ENCODE data around the gene POF1B.
"Not testable (repeated sequence)": the region's sequence is repeated elsewhere in the genome, so short reads cannot be mapped to it uniquely, and the experiment has no call there.

POF1B gene

GRCh38 chrX:85379174-85379907 lies at the start of gene POF1B:
TSS of gene POF1B (minus strand) at chrX:85379665. CDS start at chrX:85379454, 211 bp downstream.
- H3K4me3 ChIP-seq (ENCODE audit: low read length) = no peak within 1 kb of the TSS; the same call in 1 of the 2 replicates
- TF ChIP-seq ZNF274 (IDR thresholded peaks at IDR 0.05; ENCODE audit: low read depth, low read length) = no peak

- no peak for TF ChIP-seq ZNF274 (IDR thresholded peaks at IDR 0.05; ENCODE audit: low read depth, low read length)
- H3K4me3 ChIP-seq (ENCODE audit: low read length) = no peak overlapping the region
Observed at GRCh38 chrX:85429066-85429465, 49.6 kb upstream of the POF1B start.

- H3K4me3 ChIP-seq (ENCODE audit: low read length) = no peak overlapping the region
- no peak for TF ChIP-seq ZNF274 (IDR thresholded peaks at IDR 0.05; ENCODE audit: low read depth, low read length)
Observed at GRCh38 chrX:85419293-85419692, 39.8 kb upstream of the POF1B start.

GRCh38 chrX:85391878-85392238 lies 12.4 kb upstream of the POF1B start:
- no peak for TF ChIP-seq ZNF274 (IDR thresholded peaks at IDR 0.05; ENCODE audit: low read depth, low read length)
- no peak overlapping the region for H3K4me3 ChIP-seq (ENCODE audit: low read length)

GRCh38 chrX:85391185-85391877 lies 11.9 kb upstream of the POF1B start:
- H3K4me3 ChIP-seq (ENCODE audit: low read length) = no peak overlapping the region
- TF ChIP-seq ZNF274 (IDR thresholded peaks at IDR 0.05; ENCODE audit: low read depth, low read length) = no peak

GRCh38 chrX:85381602-85382001 lies 2.1 kb upstream of the POF1B start:
- no peak for TF ChIP-seq ZNF274 (IDR thresholded peaks at IDR 0.05; ENCODE audit: low read depth, low read length)
- H3K4me3 ChIP-seq (ENCODE audit: low read length) = no peak overlapping the region

- H3K4me3 ChIP-seq (ENCODE audit: low read length) = no peak overlapping the region; the same call in 1 of the 2 replicates
- no peak for TF ChIP-seq ZNF274 (IDR thresholded peaks at IDR 0.05; ENCODE audit: low read depth, low read length)
Observed at GRCh38 chrX:85378461-85378860, 1.0 kb downstream of the POF1B start.

GRCh38 chrX:85375333-85375738 lies 4.1 kb downstream of the POF1B start:
- TF ChIP-seq ZNF274 (IDR thresholded peaks at IDR 0.05; ENCODE audit: low read depth, low read length) = no peak
- no peak overlapping the region; the same call in 1 of the 2 replicates for H3K4me3 ChIP-seq (ENCODE audit: low read length)

GRCh38 chrX:85365370-85365995 lies 14.0 kb downstream of the POF1B start:
- no peak for TF ChIP-seq ZNF274 (IDR thresholded peaks at IDR 0.05; ENCODE audit: low read depth, low read length)
- no peak overlapping the region for H3K4me3 ChIP-seq (ENCODE audit: low read length)

- TF ChIP-seq ZNF274 (IDR thresholded peaks at IDR 0.05; ENCODE audit: low read depth, low read length) = no peak
Observed at GRCh38 chrX:85359051-85359450, 20.4 kb downstream of the POF1B start.

GRCh38 chrX:85345523-85345922 lies 33.9 kb downstream of the POF1B start:
- TF ChIP-seq ZNF274 (IDR thresholded peaks at IDR 0.05; ENCODE audit: low read depth, low read length) = no peak
- H3K4me3 ChIP-seq (ENCODE audit: low read length) = no peak overlapping the region

More at GRCh38 chrX:85359051-85359450, 20.4 kb downstream of the POF1B start:
- H3K4me3 ChIP-seq (ENCODE audit: low read length) = no peak overlapping the region

GRCh38 chrX:85327060-85327333 lies 52.5 kb downstream of the POF1B start:
- TF ChIP-seq ZNF274 (IDR thresholded peaks at IDR 0.05; ENCODE audit: low read depth, low read length) = no peak
- no peak overlapping the region for H3K4me3 ChIP-seq (ENCODE audit: low read length)

- no peak overlapping the region for H3K4me3 ChIP-seq (ENCODE audit: low read length)
- TF ChIP-seq ZNF274 (IDR thresholded peaks at IDR 0.05; ENCODE audit: low read depth, low read length) = no peak
Observed at GRCh38 chrX:85326234-85327059, 53.0 kb downstream of the POF1B start.

- H3K4me3 ChIP-seq (ENCODE audit: low read length) = not testable (repeated sequence)
Observed at GRCh38 chrX:85311348-85311747, 68.1 kb downstream of the POF1B start.

Measured in GM08714 (cell line).